Ramos (cell line): ENCODE results near the gene DENND1B.

ENCODE experiments used
- in situ Hi-C: fragments of 300-500 bp; cut with MboI; formaldehyde crosslinking; loops from one replicate; pipeline ENCODE4 v1.14.3; 2022; ENCODE audit warnings: low sequenced_read_pairs; ENCODE audit not compliant: unreplicated experiment

DENND1B gene

GRCh38 chr1:197787056-197787455 lies 11.8 kb upstream of the DENND1B start:
- in situ Hi-C loops = no loop called here

- in situ Hi-C loops = no loop called here
Measured at GRCh38 chr1:197786280-197786679, 11.0 kb upstream of the DENND1B start.

GRCh38 chr1:197783510-197783948 lies 8.2 kb upstream of the DENND1B start:
- in situ Hi-C loops = no loop called here

- in situ Hi-C loops = no loop called here
Measured at GRCh38 chr1:197782722-197783360, 7.6 kb upstream of the DENND1B start.

- in situ Hi-C loops = no loop called here
Measured at GRCh38 chr1:197781968-197782721, 6.9 kb upstream of the DENND1B start.

GRCh38 chr1:197779921-197780320 lies 4.6 kb upstream of the DENND1B start:
- in situ Hi-C loops = no loop called here

GRCh38 chr1:197778366-197778945 lies 3.2 kb upstream of the DENND1B start:
- in situ Hi-C loops = no loop called here

GRCh38 chr1:197776351-197777105 lies 1.2 kb upstream of the DENND1B start:
- in situ Hi-C loops = no loop called here

GRCh38 chr1:197774466-197775281 lies 606 bp downstream of the DENND1B start:
- in situ Hi-C loops = loop anchor here (25.0 kb wide), 1 partner anchor 863 kb away; the partner anchor contains the start of gene PTPRC

- in situ Hi-C loops = loop anchor here (25.0 kb wide), 1 partner anchor 863 kb away; the partner anchor contains the start of gene PTPRC
Measured at GRCh38 chr1:197773856-197774255, 1.4 kb downstream of the DENND1B start.

GRCh38 chr1:197771904-197772556 lies 3.2 kb downstream of the DENND1B start:
- in situ Hi-C loops = loop anchor here (25.0 kb wide), 1 partner anchor 865 kb away; the partner anchor contains the start of gene PTPRC

GRCh38 chr1:197771386-197771785 lies 3.9 kb downstream of the DENND1B start:
- in situ Hi-C loops = loop anchor here (25.0 kb wide), 1 partner anchor 866 kb away; the partner anchor contains the start of gene PTPRC

- in situ Hi-C loops = loop anchor here (25.0 kb wide), 1 partner anchor 867 kb away; the partner anchor contains the start of gene PTPRC
Measured at GRCh38 chr1:197770243-197770642, 5.0 kb downstream of the DENND1B start.

GRCh38 chr1:197769287-197769686 lies 6.0 kb downstream of the DENND1B start:
- in situ Hi-C loops = loop anchor here (25.0 kb wide), 1 partner anchor 868 kb away; the partner anchor contains the start of gene PTPRC

GRCh38 chr1:197768014-197768805 lies 7.1 kb downstream of the DENND1B start:
- in situ Hi-C loops = loop anchor here (25.0 kb wide), 1 partner anchor 869 kb away; the partner anchor contains the start of gene PTPRC

- in situ Hi-C loops = loop anchor here (25.0 kb wide), 1 partner anchor 874 kb away; the partner anchor contains the start of gene PTPRC
Measured at GRCh38 chr1:197763769-197764168, 11.5 kb downstream of the DENND1B start.

- in situ Hi-C loops = loop anchor here (25.0 kb wide), 1 partner anchor 874 kb away; the partner anchor contains the start of gene PTPRC
Measured at GRCh38 chr1:197763307-197763706, 12.0 kb downstream of the DENND1B start.

- in situ Hi-C loops = loop anchor here (25.0 kb wide), 1 partner anchor 876 kb away; the partner anchor contains the start of gene PTPRC
Measured at GRCh38 chr1:197761654-197762053, 13.6 kb downstream of the DENND1B start.
